Motor neuron (in vitro differentiated cells): ENCODE measurements around the gene MBD3. TPM values are rescaled to one million over a fixed set of nuclear protein-coding genes. Genes with fewer than 3 reads are reported as not detected.
"Not testable (repeated sequence)": the region's sequence is repeated elsewhere in the genome, so short reads cannot be mapped to it uniquely, and the experiment has no call there.

Experiments
- ATAC-seq, 8 experiments: fragments of 200-7000 bp; cut with Tn5 transposase; replicated peaks in 6 of 8; 2 replicates each; pipeline ENCODE4 v1.8.0; 2021; ENCODE audit warnings: mild to moderate bottlenecking in 8 of 8, moderate library complexity in 8 of 8
- H3K27ac ChIP-seq, 2 donors: fragments of 250-450 bp; sonication (Bioruptor Pico); 2 replicates each; pipeline ENCODE4 v1.9.0; 2021; ENCODE audit warnings: antibody characterized with exemption in 2 of 2, mild to moderate bottlenecking in 2 of 2, moderate library complexity in 1 of 2
- H3K4me1 ChIP-seq, 2 donors: fragments of 250-450 bp; sonication (Bioruptor Pico); replicated peaks in 1 of 2; 2 replicates each; pipeline ENCODE4 v1.6.1; 2021; ENCODE audit warnings: antibody characterized with exemption in 2 of 2, mild to moderate bottlenecking in 2 of 2, moderate library complexity in 1 of 2
- H3K4me3 ChIP-seq, 5 donors: fragments of 250-450 bp; sonication (Bioruptor Pico); 2 replicates each; pipeline ENCODE4 v1.9.0; 2021; ENCODE audit warnings: antibody characterized with exemption in 5 of 5, mild to moderate bottlenecking in 5 of 5, moderate library complexity in 4 of 5
- WGBS, 10 experiments: fragments of 450-650 bp; shearing (Covaris generic); methylation state at CpG; one replicate each; pipeline ENCODE4 v1.0.0; 2022; 5-methylcytosine and 5-hydroxymethylcytosine counted together
- in situ Hi-C, 9 experiments: fragments of 400-800 bp; cut with MboI; loops; one replicate each; pipeline ENCODE4 v1.15.0; 2021; ENCODE audit warnings: low sequenced_read_pairs in 9 of 9, low pct_unique_long_range_greater_than_20kb in 2 of 9; ENCODE audit not compliant: unreplicated experiment in 9 of 9
- total RNA-seq, 8 experiments: library from RNA; unstranded; fragments of 300-600 nt; gene quantifications; 2 replicates each; pipeline versions ENCODE4 v1.2.3 to v1.2.4, GENCODE V29; 2022

MBD3 gene
- total RNA-seq, 8 experiments from 2014 or later: 37.0 to 114 (median 54.7) TPM

DNA sequence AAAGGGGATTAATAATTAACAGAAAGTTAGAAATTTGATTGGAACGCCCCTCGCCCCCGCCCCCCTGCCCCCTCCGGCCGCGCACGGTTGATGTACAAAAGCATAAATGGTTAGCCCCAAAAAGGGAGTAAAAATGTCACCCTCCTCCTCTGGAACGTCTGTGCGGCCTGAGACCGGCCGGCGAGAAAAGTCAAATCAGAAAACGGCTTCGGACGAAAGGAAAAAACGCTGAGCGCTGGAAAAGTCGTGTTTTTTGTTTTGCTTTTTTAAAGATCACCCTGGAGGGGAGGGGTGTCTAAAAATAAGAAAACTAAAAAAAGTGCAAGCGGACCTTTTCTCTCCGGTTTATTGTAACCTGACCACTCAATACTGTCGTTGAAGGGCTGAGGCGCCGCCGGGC lies 37.7 kb downstream of the MBD3 start:
- 83 to 100% (median 91%) methylated on average over 1 to 22 of the region's 24 CpGs; no CpG with 5 or more reads in 1 of the 10 experiments for WGBS, 10 experiments
- no peak overlapping the region for H3K4me3 ChIP-seq
- H3K27ac ChIP-seq: no peak overlapping the region
- no peak for ATAC-seq
- H3K4me1 ChIP-seq: peaks cover 2 to 5% of the 10 kb centered on the region in 2 donors
- in situ Hi-C loops: no loop called here

GRCh38 chr19:1553415-1553814 lies 39.2 kb downstream of the MBD3 start:
- ATAC-seq: no peak
- H3K4me3 ChIP-seq: no peak overlapping the region
- peaks cover 0 to 2% of the 10 kb centered on the region in 2 donors for H3K4me1 ChIP-seq
- in situ Hi-C loops: no loop called here
- H3K27ac ChIP-seq: no peak overlapping the region
- 60 to 92% (median 78%) methylated on average over 1 to 5 of the region's 10 CpGs; no CpG with 5 or more reads in 4 of the 10 experiments for WGBS, 10 experiments

GRCh38 chr19:1551068-1552040 lies 41.3 kb downstream of the MBD3 start:
- in situ Hi-C loops: no loop called here
- Histone ChIP-seq H3K4me1 (no peaks in the 10 kb centered on the region), H3K4me3 (no peak overlapping the region), H3K27ac (no peak overlapping the region)
- WGBS, 10 experiments: 27 to 100% (median 74%) methylated on average over 1 to 8 of the region's 17 CpGs; no CpG with 5 or more reads in 2 of the 10 experiments
- no peak for ATAC-seq

- Histone ChIP-seq H3K4me1 (no peaks in the 10 kb centered on the region), H3K27ac (no peak overlapping the region), H3K4me3 (no peak overlapping the region)
- WGBS, 10 experiments: no CpG with 5 or more reads among the region's 4 CpGs
- in situ Hi-C loops: loop anchor here in 3 of 9 experiments (25.0 kb wide), 3 partner anchors 213 to 263 kb away; partner anchors contain the start of genes ATP8B3 (in 1 of the 3) and ONECUT3 (in 1 of the 3)
- ATAC-seq: no peak
These were observed 43.2 kb downstream of the MBD3 start for GRCh38 chr19:1549332-1549945.

GRCh38 chr19:1540365-1540925 lies 52.2 kb downstream of the MBD3 start:
- in situ Hi-C loops: loop anchor here in 3 of 9 experiments (25.0 kb wide), 3 partner anchors 222 to 272 kb away; partner anchors contain the start of genes ATP8B3 (in 1 of the 3) and ONECUT3 (in 1 of the 3)
- no peak overlapping the region for H3K27ac ChIP-seq
- ATAC-seq: no peak
- WGBS, 10 experiments: 0 to 60% methylated on average over 2 of the region's 17 CpGs; no CpG with 5 or more reads in 8 of the 10 experiments
- H3K4me3 ChIP-seq: no peak overlapping the region
- no peaks in the 10 kb centered on the region for H3K4me1 ChIP-seq

GRCh38 chr19:1539749-1540148 lies 52.9 kb downstream of the MBD3 start:
- not testable (repeated sequence) for H3K4me1 ChIP-seq, H3K4me3 ChIP-seq, H3K27ac ChIP-seq, ATAC-seq
- WGBS, 10 experiments: 76 to 100% (median 100%) methylated on average over 1 to 8 of the region's 11 CpGs; no CpG with 5 or more reads in 1 of the 10 experiments
- in situ Hi-C loops: loop anchor here in 3 of 9 experiments (25.0 kb wide), 3 partner anchors 223 to 273 kb away; partner anchors contain the start of genes ATP8B3 (in 1 of the 3) and ONECUT3 (in 1 of the 3)

GRCh38 chr19:1538978-1539377 lies 53.7 kb downstream of the MBD3 start:
- Histone ChIP-seq H3K4me3 (no peak overlapping the region), H3K27ac (no peak overlapping the region), H3K4me1 (no peaks in the 10 kb centered on the region)
- ATAC-seq: no peak
- in situ Hi-C loops: loop anchor here in 3 of 9 experiments (25.0 kb wide), 3 partner anchors 223 to 273 kb away; partner anchors contain the start of genes ATP8B3 (in 1 of the 3) and ONECUT3 (in 1 of the 3)
- 0 to 67% (median 31%) methylated on average over 1 to 9 of the region's 15 CpGs; no CpG with 5 or more reads in 4 of the 10 experiments for WGBS, 10 experiments

DNA sequence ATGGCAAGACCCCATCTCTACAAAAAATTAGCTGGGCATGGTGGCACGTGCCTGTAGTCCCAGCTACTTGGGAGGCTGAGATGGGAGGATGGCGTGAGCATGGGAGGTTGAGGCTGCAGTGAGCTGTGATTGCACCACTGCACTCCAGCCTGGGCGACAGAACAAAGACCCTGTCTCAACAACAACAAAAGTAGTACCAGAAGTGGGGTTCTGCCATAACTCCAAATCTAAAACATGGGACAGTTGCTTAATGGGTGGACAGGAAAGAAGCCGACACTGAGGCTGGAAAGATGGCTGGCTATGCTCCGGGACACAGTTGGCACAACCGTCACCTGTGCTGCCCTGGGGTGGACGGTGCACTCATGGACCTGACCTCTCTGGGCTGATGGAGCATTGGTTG lies 57.0 kb downstream of the MBD3 start:
- not testable (repeated sequence) for H3K4me1 ChIP-seq, H3K4me3 ChIP-seq, ATAC-seq, H3K27ac ChIP-seq
- in situ Hi-C loops: loop anchor here in 3 of 9 experiments (25.0 kb wide), 3 partner anchors 227 to 277 kb away; partner anchors contain the start of genes ATP8B3 (in 1 of the 3) and ONECUT3 (in 1 of the 3)
- WGBS, 10 experiments: 83 to 100% (median 100%) methylated on average over 1 to 3 of the region's 7 CpGs; no CpG with 5 or more reads in 6 of the 10 experiments

DNA sequence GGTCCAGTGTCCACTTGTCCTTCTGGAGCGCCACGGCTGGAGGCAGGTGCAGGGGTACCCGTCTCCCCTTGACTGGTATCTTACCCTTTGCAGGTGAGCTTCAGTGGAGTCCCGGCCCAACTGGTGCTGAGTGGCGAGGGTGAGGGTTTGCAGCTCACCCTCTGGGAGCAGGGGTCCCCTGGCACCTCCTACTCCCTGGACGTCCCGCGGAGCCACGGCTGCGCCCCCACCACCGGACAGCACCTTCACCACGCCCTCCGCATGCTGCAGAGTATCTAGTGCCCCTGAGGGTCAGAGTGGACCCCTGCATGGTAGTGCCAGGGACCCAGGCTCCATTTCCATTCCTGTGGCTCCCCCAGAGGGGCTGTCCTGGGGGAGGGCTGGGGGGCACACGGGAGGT lies 57.7 kb downstream of the MBD3 start:
- H3K27ac ChIP-seq: no peak overlapping the region
- no peaks in the 10 kb centered on the region for H3K4me1 ChIP-seq
- 67 to 85% methylated on average over 3 to 4 of the region's 14 CpGs; no CpG with 5 or more reads in 8 of the 10 experiments for WGBS, 10 experiments
- no peak overlapping the region for H3K4me3 ChIP-seq
- ATAC-seq: peak in 1 of 8 experiments; percentile 17
- in situ Hi-C loops: loop anchor here in 3 of 9 experiments (25.0 kb wide), 3 partner anchors 227 to 277 kb away; partner anchors contain the start of genes ATP8B3 (in 1 of the 3) and ONECUT3 (in 1 of the 3)

DNA sequence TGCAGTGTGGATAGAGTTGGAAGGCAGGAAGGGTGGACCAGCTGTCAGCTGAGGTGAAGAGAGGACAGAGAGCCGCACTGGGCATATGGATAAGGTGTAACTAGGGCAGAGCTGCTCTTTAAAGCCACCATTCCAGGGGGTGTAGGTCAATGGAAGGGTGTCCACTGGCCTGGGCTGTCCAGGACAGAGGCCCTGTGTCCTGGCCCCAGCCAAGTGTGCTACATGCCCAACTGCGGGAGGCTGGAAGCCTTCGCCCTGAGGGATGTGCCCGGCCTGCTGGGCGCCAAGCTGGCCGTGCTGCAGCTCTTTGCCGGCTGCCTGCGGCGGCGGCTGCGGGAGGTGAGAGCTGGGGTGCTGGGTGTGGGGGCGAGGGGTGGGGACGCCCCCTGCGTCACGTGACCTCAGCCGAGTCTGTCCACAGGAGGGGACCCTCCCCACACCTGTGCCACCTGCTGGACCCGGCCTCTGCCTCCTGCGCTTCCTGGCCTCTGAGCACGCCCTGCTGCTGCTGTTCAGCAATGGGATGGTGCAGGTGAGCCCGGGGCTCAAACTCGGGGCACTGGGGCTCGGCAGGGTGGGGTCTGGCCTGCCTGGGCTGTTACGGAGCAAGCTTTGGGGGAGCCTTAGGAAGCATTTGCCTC lies 59.0 kb downstream of the MBD3 start:
- WGBS, 10 experiments: 100% methylated on average over 3 of the region's 23 CpGs; no CpG with 5 or more reads in 9 of the 10 experiments
- Histone ChIP-seq H3K27ac (no peak overlapping the region), H3K4me1 (no peaks in the 10 kb centered on the region), H3K4me3 (no peak overlapping the region)
- peak in 3 of 8 experiments; percentile 14 to 18 (median 15) for ATAC-seq
- in situ Hi-C loops: loop anchor here in 3 of 9 experiments (25.0 kb wide), 3 partner anchors 229 to 279 kb away; partner anchors contain the start of genes ATP8B3 (in 1 of the 3) and ONECUT3 (in 1 of the 3)

GRCh38 chr19:1532003-1532402 lies 60.7 kb downstream of the MBD3 start:
- WGBS, 10 experiments: 10 to 100% (median 82%) methylated on average over 1 to 4 of the region's 9 CpGs; no CpG with 5 or more reads in 5 of the 10 experiments
- no peak overlapping the region for H3K4me3 ChIP-seq
- in situ Hi-C loops: loop anchor here in 3 of 9 experiments (25.0 kb wide), 3 partner anchors 230 to 280 kb away; partner anchors contain the start of genes ATP8B3 (in 1 of the 3) and ONECUT3 (in 1 of the 3)
- H3K4me1 ChIP-seq: no peaks in the 10 kb centered on the region
- ATAC-seq: no peak
- no peak overlapping the region for H3K27ac ChIP-seq
